Activated naive CD4-positive, alpha-beta T cell treated with anti-CD3 and anti-CD28 coated beads, Interleukin-2, amount 50 U/mL, for 16 hours (primary cell): ENCODE results near the gene CTDSPL.
A peak's percentile ranks its signal among the peaks of the same experiment; 100 is the strongest.

Source experiments
- DNase-seq: peaks from one replicate; pipeline ENCODE4 v3.0.0-alpha.2; 2020

Gene CTDSPL

DNA sequence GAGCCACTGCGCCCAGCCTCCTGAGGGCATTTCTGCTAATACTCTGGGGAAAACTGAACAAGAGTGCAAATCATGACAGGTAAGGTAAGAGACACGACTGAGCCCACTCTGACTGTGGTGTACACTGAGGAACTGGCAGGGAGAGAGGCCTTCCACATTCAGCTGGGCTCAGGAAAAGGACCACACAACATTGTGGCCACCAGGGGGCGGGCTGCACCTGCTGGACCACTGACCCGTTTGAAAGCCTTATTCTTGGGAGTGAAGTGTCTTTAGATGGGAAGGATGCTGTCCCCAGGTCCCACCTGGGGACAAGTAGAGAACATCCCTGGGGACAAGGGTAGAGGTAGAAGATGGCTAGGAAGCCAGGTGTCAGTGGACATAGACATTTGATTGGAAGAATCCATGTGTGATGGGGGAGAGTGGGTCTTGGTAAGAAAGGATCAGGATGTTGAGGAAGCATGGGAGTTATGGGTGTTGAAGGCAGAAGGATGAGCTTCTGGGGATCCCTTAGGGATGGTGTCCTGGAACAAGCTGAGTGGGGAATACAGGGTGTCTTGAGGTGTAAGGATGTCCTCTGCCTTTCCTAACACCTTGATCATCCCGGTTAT, 6.2 kb upstream of the CTDSPL start:
- DNase-seq = peak; percentile 75

DNA sequence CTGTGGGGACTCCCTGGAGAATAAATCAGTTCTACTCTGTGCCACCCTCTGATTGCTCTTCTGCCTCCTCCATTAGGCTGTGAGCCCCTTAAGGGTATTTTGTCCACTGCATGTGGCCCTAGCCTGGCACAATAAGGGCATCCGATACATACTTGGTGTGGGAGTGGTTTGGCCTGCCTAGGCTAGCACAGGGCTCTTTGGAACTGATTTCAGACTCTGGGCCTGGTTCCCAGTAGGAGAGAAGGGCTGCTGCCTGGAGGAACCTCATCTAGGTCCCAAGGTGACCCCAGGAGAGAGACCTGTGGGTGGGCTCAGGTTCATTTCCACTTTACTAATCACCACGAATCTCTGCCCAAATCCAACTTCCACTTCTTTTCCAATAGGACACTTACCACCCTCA, 5.3 kb upstream of the CTDSPL start:
- DNase-seq = no peak

DNA sequence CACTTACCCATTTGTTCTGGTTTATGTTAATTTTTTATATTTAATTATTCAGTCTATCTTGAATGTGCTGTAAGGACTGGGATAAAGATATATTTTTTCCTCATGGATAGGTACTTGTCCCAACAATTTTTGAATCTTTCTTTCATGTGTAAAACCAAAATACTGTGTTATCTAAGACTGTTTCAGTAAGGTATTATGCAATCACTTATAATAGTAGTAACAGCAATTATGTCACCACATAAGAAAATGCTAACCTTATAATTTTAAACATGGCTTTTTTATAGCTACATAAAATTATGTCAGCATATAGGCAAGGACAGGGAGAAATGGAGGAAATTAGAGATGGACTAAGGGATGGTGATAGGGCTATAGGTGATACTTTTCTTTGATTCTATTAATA, 2.9 kb upstream of the CTDSPL start:
- no peak for DNase-seq

DNA sequence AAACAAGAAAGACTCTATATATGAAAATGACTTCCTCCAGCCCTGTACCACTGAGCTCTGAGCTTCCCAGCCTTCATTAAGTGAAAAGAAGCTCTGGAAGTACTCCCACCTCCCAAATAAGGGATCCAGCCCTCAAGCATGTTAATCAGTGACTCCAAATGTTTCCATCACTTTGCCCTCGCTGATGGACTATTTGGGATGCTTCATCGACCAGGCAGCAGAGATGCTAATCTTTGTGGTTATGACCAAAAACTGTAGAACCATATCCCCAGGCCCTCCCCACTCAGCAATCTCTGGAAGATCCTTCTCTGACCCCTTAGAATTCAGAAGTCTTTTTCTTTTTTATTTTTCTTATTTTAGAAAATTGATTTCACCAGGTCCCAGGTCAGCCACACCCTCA, 2.3 kb upstream of the CTDSPL start:
- no peak for DNase-seq

DNA sequence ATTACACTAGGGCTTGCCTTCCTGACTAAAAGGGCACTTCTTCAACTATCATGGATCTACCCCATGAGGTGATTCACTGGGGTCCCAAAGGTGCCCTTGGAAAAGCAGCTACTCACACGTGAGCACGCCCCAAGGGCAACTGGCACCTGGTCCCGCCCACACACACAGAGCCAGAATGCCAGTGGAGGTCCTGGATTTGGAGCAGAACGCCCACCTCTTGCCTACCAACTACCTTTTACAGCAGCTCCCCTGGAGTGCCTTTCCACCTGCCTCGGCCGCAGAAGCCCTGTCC, 1.8 kb upstream of the CTDSPL start:
- DNase-seq = no peak

DNA sequence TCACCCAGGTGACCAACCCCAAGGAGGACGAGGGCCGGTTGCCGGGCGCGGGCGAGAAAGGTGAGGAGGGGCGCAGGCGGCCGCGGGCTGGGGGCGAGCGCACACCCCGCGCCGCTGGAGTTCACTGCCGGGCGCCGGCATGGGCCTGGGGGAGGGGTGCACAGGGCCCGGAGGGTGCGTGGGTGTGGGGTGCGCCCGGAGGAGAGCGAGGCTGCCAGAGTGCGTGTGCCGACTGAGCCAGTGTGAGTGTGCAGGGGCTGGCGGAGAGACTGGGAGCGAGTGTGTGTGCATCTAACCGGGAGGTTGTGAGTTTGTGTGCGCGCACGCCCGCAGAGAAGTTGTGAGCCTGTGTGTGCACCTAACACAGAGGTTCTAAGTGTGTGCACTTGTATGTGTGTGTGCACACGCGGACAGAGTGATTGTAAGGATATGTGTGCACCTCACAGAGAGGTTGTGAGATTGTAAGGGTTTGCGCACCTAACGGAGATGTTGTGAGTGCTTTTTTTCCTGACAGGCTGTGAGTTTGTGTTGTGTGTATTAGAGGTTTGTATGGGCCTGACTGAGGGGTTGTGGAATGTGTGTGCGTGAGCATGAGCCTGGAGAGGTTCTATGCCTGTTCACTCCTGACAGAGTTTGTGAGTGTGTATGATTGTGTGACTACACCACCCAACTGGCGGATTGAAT, 681 bp downstream of the CTDSPL start:
- DNase-seq = peak; percentile 66

DNA sequence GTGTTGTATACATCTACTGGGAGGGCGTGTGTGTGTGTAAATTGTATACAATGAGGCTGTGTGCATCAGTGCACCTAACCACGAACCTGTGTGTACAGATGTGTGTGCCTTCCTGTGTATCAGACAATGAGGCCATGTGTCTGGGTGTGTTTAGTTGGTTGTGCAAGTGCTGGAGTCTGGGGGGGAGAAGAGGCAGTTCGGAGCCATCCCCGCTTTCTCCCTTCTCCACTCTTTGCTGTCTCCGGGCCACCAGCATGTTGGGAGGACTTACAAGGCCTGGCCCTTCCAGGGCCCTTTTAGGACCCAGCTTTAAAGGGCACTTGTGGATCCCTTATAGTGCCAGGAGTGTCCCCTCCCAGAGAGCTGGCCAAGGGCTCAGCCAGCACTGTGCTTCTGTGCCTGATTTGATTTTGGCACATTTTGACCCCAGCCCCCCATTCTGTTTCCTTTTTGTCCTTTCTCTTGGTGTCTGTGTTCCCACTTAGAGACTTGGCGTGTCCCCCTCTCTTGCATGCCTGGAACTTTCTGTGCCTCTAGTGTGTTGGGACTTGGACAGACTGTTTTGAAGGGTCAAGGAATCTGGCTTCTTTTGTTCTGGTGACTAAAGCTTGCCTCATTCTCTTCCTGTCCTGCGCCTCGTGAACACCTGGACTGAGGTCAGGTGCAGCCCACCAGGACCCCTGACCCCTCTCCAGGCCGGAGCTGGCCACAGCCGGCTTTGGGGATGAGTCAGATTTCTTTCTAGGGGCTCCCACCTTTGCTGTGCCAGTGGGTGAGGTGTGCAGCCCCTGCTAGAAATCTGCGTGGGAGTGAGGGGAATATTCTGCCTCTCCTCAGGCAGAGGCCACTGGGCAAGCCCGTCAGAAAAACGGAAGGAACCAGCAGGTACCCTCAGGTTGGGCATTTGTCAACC, 1.5 kb downstream of the CTDSPL start:
- no peak for DNase-seq

DNA sequence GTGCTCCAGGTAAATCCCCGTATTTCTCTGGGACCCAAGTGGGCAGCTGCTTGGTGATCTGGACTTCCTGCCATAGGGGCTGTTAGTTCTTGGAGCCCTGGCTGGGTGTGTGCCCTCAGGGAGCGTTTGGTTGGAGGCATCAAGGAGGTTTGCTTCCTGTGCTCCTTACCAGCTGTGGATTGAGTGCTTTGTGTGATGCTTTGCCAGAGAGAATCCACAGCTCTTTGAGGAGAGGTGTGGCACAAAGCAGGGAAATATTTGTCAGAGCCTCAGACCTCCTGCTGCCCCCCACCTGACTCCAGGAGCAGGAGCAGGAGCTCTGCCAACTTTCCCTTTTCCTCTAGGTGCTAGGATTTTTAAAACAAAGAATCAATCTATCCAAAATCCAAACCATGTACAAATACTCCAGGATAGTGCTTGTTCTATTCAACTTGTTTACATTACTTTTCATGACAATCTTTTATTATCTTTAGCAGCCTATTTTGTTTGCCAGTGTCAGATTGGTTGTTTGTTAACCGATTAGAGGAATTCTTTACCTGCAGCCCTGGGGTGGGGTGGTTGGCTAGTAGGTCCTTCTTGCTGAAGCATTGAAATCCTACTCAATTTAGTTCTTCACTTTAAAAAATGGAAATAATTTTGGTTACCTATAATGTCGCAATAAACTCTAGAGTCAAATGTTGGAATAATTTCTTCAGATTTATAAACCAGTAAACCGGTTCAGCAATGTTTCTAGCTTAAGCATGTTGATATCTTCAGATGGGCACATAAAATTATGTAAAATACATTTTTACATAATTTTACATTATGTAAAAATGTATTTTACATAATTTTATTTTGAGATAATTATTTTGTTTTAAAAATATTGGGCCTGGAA, 2.5 kb downstream of the CTDSPL start:
- no peak for DNase-seq

DNA sequence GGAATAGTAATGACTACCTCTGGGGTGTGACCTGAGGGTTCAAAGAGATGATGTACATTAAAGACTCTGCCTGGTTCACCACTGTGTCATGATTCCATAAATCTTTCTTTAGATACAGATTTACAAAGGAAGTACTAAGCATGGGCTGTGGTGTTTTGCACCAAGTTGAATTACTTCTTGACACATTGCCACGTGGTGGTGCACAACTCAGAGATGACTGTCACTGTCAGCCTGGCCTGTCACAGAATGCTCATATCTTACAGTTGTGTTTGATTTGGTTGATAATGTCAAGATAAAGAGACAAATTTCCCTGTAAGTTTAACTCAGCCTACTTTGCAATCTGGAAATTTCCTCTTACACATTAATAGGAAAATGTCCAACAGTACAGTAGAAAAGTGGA, 3.2 kb downstream of the CTDSPL start:
- no peak for DNase-seq

DNA sequence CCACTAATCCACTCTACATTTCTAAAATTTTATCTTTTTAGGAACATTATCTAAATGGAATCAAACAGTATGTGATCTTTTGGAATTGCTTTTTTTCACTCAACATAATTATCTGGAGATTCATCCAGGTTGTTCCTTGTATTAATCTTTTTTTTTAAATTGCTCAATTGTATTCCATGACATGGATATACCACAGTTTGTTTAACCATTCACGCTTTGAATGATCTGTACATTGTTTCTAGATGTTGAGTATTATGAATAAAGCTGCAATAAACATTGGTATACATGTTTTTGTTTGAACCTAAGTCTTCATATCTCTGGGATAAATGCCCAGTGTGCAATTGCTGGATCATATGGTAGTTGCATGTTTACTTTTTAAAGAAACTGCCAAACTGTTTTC, 5.5 kb downstream of the CTDSPL start:
- DNase-seq = no peak

DNA sequence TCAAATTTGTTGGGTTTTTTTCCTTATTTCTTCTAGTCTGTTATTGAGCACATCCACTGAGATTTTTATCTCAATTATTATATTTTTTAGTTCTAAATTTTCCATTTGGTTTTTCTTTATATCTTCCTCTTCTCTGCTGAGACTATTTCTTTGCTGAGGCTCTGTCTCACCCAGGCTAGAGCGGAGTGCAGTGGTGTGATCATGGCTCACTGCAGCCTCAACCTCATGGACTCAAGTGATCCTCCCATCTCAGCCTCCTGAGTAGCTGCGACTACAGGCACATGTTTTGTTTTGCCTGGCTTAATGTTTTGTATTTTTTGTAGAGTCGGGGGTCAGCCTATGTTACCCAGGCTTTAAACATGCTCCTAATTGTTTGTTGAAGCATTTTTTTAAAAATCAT, 10.2 kb downstream of the CTDSPL start:
- DNase-seq = no peak

DNA sequence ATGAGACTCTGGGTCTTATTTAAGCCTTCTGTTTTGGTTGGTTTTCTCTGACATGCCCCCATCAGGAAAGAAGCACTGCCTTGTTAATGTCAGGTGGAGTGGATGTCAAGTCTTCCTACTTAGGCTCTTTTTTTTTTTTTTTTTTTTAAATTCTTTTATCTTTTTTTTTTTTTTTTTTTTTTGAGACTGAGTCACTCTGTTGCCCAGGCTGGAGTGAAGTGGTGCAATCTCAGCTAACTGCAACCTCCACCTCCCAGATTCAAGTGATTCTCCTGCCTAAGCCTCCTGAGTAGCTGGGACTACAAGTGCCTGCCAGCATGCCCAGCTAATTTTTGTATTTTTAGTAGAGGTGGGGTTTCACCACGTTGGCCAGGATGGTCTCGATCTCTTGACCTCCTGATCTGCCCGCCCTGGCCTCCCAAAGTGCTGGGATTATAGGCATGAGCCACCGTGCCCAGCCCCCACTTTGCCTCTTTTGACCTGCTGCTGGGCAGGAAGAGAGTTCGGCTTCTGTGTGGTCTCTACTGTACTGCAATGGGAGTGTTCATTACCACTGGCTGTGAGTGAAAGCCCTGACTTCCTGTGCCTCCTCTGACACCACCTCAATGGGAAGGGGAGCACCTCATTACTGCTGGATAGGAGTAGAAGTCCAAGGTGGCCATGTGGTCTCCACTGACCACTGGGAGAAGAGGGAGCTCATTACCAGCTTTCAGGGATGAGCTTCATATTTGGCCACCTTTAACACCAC, 10.9 kb downstream of the CTDSPL start:
- DNase-seq = no peak

DNA sequence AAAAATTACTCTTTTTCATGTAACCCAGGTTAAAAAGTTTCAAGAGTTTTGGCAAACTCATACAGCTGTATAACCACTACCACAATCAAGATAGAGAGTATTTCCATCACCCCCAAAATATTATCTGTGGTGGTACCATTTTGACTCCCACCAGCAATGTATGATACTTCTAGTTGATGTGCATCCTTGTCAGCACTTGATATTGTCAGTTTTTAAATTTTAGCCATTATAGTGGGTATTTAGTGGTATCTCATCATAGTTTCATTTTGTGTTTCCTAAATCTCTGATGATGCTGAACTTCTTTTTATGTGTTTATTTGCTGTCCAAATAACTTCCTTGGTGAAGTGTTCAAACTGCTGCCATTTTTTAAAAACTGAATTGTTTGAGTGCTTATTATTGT, 14.6 kb downstream of the CTDSPL start:
- DNase-seq = no peak

DNA sequence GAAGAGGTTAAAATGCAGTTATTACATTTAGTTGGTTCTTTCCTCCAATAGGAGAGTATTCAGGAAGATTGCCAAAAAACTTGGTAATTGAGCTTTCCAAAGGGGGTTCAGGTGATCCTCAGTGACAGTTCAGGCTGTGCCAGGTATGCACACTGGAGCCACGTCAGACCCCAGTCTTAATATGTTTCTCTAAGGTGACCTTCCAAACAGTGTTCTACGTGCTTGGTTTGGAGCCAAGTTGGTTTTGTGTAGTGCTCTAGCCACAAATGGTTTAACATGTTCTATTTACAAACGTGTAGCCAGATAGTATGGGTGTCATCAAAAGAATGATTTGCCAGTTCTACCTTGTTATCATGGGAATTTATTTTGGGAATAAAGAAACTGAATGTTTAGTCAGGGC, 21.0 kb downstream of the CTDSPL start:
- no peak for DNase-seq

DNA sequence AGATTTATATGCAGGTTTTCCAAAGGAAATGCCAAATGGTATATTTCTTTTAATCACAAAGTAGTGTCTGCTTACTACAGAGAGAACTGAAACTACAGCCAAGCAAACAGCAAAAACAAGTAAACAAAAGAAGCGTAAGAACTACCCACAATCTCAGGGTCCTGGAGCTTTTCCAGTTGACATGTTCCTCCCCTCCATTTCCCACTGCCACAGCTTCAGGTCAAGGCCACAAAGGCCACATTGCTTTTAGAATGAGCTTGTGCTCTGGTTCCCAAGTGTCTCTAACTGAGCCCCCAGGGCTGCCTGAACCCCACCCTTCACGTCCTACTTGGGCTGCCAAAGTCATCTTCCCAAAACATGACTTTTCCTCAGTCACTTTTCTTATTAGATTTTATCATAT, 24.1 kb downstream of the CTDSPL start:
- no peak for DNase-seq

DNA sequence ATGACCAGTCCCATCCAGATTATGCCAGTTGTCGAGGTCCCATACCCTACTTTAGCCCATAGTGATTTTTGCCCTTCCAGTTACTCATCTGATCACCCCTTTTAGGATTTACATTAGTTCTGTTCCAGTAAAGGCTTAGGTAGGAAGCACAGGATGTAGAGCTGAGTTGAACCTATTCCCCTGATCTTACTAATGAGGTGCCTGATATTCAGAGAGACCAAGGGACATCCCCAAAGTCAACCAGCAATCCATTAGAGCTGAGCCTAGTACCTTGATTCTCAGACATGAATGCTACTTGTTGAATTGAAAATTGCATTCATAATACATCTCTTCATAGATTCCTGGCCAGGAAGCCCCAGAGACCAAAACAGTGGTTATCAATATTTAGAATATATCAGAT, 24.7 kb downstream of the CTDSPL start:
- no peak for DNase-seq

DNA sequence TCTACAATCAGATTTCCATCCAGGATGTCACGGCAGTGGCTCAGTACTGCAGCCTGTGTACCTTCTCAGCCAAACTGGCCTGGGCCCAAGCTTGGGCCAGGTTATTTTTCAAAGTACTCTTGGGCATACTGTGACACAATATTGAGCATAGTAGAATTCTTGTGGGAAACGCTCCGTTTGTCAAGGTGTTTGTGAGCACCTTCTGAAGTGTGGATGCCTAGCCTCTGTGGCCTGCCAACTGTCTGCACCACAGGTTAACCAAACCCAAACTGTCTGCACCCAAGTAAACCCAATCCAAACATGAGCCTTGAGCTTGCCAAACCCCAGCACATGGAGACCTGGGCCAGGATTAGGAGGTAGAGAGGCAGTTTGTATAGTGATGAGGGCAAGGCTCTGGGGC, 25.4 kb downstream of the CTDSPL start:
- no peak for DNase-seq

DNA sequence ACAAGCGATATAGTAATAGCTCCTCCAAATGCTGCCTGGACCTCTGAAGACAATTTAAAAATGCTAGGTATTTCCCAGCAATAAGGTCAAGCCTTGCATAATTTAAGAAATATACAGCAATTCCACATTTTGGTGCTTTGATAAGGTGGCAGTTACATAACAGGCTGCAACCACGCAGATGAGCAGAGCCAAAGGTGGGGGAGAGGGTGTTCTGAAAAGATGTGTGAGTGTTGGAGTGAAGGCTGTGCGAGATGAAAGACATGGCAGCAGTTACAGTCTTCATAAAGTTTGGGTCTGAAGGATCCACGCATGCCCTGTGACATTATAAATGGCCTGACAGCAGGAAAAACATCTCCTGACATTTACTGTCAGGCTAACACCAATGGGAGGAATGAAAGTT, 26.1 kb downstream of the CTDSPL start:
- no peak for DNase-seq

DNA sequence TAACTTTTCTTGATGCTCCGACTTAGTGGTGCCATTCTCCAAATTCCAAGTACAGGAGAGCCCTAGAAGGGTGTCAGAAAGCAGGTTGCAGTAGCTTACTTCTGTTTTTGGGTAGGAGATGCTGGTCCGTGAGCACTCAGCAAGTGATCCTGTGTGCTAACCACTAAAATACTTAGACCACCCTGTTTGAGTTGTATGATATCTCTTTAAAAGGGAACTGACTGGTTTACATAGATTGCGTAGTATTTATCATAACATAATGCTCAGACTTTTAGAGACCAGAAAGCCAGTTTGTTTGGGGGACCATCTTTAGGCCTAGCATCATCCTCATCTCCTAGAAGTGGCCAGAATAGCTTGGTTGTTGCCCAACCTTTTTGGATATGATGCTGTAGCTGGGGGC, 26.7 kb downstream of the CTDSPL start:
- no peak for DNase-seq

DNA sequence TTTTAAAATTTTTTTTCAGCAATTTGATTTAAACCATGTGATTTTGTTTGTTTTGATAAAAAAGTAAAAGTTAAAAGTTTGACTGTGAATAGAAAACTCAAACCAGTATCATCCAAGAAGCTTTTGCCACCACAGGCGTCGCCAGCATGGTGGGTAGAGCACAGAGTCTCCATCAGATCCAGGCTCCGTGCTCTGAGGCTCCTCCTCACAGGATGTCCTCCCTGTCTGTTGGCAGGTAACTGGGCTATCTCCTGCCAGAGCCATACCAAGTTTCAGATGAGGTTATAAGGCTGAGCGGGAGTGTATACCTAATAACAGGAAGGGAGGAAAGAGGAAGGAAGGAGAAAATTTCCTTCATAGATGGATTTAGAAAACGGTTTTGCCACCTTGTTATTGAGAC, 28.8 kb downstream of the CTDSPL start:
- DNase-seq = no peak

DNA sequence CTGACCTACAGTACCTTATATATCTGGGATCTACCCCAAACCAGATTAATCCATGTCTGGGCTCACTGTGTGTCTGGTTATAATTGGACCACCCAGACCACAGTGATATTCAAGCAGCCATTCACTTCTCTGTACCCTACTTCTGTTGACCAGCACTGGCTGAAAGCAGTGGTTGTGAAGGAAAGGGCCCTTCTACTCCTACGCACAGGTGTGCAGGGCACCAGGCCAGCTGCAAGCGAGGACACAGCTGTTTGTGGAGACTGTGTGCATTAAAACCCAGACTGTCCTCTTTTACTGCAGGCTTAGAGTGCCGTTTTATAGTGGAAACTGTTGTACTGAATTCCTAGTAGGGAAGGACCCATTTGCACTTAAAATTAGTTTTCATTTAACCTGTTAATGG, 29.5 kb downstream of the CTDSPL start:
- no peak for DNase-seq

DNA sequence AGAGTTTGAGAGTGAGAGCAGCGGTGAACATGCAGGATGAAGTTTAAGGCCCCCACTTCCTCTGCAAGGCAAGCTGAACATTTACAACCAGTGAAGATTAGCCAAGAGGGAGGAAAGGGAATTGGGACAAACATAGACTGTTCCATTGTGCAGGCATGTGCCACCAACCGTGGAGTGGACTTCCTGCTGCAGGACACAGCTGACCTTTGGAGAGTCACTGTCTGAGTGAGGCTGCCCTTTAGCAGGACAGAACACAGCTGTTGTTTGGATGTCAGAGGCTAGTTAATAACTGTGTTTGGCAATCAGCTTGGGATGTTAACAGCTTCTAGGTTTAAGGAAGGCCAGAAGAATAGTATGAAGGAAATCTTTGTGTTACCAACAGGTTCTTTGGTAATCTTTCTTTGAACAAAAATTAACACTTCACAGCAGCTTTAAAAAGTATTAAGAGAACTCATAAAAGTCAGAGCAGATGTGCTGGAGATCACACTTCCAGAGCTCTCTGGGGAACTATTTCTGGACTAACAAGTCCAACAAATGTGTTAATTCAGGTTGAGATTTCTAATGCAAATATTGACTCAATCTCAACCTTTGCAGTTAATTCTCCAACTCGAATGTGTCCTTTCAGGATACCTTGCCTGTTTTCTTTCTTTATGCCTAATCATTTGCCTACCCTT, 31.4 kb downstream of the CTDSPL start:
- DNase-seq = no peak
